ENCODE data around the gene SLX9.
"Not testable (repeated sequence)": the region's sequence is repeated elsewhere in the genome, so short reads cannot be mapped to it uniquely, and the experiment has no call there.

SLX9 gene

GRCh38 chr21:44960141-44961092, 20.6 kb downstream of the SLX9 start:
- no peak for DNase-seq

- no peak for DNase-seq
Observed at GRCh38 chr21:44962403-44962966, 22.7 kb downstream of the SLX9 start.

GRCh38 chr21:44964381-44964780, 24.6 kb downstream of the SLX9 start:
- no peak for DNase-seq

- no peak for DNase-seq
Observed at GRCh38 chr21:44965251-44966022, 25.6 kb downstream of the SLX9 start.

- no peak for DNase-seq
Observed at GRCh38 chr21:44966135-44967081, 26.6 kb downstream of the SLX9 start.

- no peak for DNase-seq
Observed at GRCh38 chr21:44967082-44968047, 27.5 kb downstream of the SLX9 start.

GRCh38 chr21:44969066-44969670, 29.3 kb downstream of the SLX9 start:
- no peak for DNase-seq

- no peak for DNase-seq
Observed at GRCh38 chr21:44969931-44970755, 30.3 kb downstream of the SLX9 start.

GRCh38 chr21:44970766-44971671, 31.2 kb downstream of the SLX9 start:
- DNase-seq: no peak

GRCh38 chr21:44971672-44971995, 31.8 kb downstream of the SLX9 start:
- DNase-seq: no peak

GRCh38 chr21:44972301-44972814, 32.5 kb downstream of the SLX9 start:
- DNase-seq: no peak

- no peak for DNase-seq
Observed at GRCh38 chr21:44972821-44973220, 33.0 kb downstream of the SLX9 start.

GRCh38 chr21:44973598-44973997, 33.8 kb downstream of the SLX9 start:
- no peak for DNase-seq

- no peak for DNase-seq
Observed at GRCh38 chr21:44974676-44975075, 34.8 kb downstream of the SLX9 start.

- no peak for DNase-seq
Observed at GRCh38 chr21:44975720-44976555, 36.1 kb downstream of the SLX9 start.

- not testable (repeated sequence) for DNase-seq
Observed at GRCh38 chr21:44976556-44977393, 36.9 kb downstream of the SLX9 start.

All from activated naive CD4-positive, alpha-beta T cell (primary cell).